SH-SY5Y (cell line): ENCODE measurements around the gene CGNL1.

Experiments
- GATA2 ChIP-seq: IDR thresholded peaks from 2 replicates; pipeline ENCODE4 v1.6.1; 2011; ENCODE audit warnings: mild to moderate bottlenecking, low read depth, low read length
- GATA3 ChIP-seq: IDR thresholded peaks from 2 replicates; pipeline ENCODE4 v1.6.1; 2011; ENCODE audit warnings: low read depth, mild to moderate bottlenecking, low read length, moderate library complexity

DNA sequence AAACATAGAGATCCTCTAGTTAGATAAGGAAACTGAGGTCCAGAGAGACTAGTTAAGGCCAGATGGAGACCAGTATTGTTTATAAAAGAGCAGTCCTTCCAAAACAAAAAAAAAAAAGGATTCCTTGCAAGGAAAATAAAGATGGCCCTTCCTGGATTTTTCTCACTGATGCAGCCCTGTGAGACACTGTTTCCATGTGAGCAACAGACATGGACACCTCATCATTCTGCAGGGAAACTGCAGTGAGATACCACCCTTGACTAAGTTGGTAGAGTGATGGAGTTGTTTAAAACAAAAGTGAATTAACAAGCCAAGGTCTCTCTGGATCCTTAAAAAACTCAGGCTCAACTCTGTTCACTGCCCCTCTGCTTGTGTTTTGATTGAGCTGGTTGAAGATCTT, 149.8 kb downstream of the CGNL1 start:
- TF ChIP-seq GATA2 (no peak), GATA3 (no peak)
